RWPE2 (cell line): ENCODE data around the gene PPIL6.

ENCODE experiments used
- ATAC-seq: fragments of 200-7000 bp; cut with Tn5 transposase; 3 replicates; pipeline ENCODE4 v1.9.1; 2021; ENCODE audit warnings: low read depth
- DNase-seq: peaks from one replicate; pipeline ENCODE4 v3.0.0-alpha.2; 2020; ENCODE audit warnings: low spot score
- H3K27ac ChIP-seq: fragments of 450-650 bp; 2 replicates; pipeline ENCODE4 v1.5.1; 2017; ENCODE audit warnings: mild to moderate bottlenecking; ENCODE audit not compliant: poor library complexity, severe bottlenecking
- H3K27me3 ChIP-seq: fragments of 250-450 bp; sonication (Bioruptor Pico); 2 replicates; pipeline ENCODE4 v1.5.1; 2021; ENCODE audit warnings: mild to moderate bottlenecking, moderate library complexity; ENCODE audit not compliant: insufficient read depth, poor library complexity, severe bottlenecking
- H3K36me3 ChIP-seq: fragments of 250-450 bp; sonication (Bioruptor Pico); 2 replicates; pipeline ENCODE4 v1.5.1; 2020; ENCODE audit warnings: low read depth, mild to moderate bottlenecking, moderate library complexity
- H3K4me1 ChIP-seq: fragments of 250-450 bp; sonication (Bioruptor Pico); 2 replicates; pipeline ENCODE4 v1.5.1; 2021; ENCODE audit warnings: mild to moderate bottlenecking, moderate library complexity; ENCODE audit not compliant: insufficient read depth, poor library complexity, severe bottlenecking
- H3K4me3 ChIP-seq: fragments of 250-450 bp; sonication (Bioruptor Pico); 2 replicates; pipeline ENCODE4 v1.5.1; 2021; ENCODE audit warnings: mild to moderate bottlenecking, moderate library complexity; ENCODE audit not compliant: severe bottlenecking
- H3K9me3 ChIP-seq: fragments of 250-450 bp; sonication (Bioruptor Pico); 2 replicates; pipeline ENCODE4 v1.5.1; 2021; ENCODE audit warnings: mild to moderate bottlenecking, moderate library complexity; ENCODE audit not compliant: severe bottlenecking
- TF ChIP-seq, protein P1 (sequence below): fragments of 450-650 bp; IDR thresholded peaks from one replicate; pipeline ENCODE4 v1.5.1; 2017; ENCODE audit warnings: mild to moderate bottlenecking, moderate library complexity; ENCODE audit not compliant: poor library complexity, severe bottlenecking

The PPIL6 gene

GRCh38 chr6:109340811-109341210, 99.6 kb downstream of the PPIL6 start:
- peaks cover 3% of the 10 kb centered on the region for H3K4me1 ChIP-seq
- H3K36me3 ChIP-seq: no peaks in the 10 kb centered on the region
- H3K27ac ChIP-seq: no peak overlapping the region
- TF ChIP-seq, protein P1, sequence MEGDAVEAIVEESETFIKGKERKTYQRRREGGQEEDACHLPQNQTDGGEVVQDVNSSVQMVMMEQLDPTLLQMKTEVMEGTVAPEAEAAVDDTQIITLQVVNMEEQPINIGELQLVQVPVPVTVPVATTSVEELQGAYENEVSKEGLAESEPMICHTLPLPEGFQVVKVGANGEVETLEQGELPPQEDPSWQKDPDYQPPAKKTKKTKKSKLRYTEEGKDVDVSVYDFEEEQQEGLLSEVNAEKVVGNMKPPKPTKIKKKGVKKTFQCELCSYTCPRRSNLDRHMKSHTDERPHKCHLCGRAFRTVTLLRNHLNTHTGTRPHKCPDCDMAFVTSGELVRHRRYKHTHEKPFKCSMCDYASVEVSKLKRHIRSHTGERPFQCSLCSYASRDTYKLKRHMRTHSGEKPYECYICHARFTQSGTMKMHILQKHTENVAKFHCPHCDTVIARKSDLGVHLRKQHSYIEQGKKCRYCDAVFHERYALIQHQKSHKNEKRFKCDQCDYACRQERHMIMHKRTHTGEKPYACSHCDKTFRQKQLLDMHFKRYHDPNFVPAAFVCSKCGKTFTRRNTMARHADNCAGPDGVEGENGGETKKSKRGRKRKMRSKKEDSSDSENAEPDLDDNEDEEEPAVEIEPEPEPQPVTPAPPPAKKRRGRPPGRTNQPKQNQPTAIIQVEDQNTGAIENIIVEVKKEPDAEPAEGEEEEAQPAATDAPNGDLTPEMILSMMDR: no peak
- no peaks in the 10 kb centered on the region for H3K9me3 ChIP-seq
- H3K27me3 ChIP-seq: no peaks in the 10 kb centered on the region
- no peak overlapping the region for H3K4me3 ChIP-seq
- DNase-seq (no peak), ATAC-seq (no peak)
